Lower lobe of right lung (tissue), 2 donors: ENCODE measurements around the gene IQCK. TPM values are rescaled to one million over a fixed set of nuclear protein-coding genes. Genes with fewer than 3 reads are reported as not detected.

Experiments
- ATAC-seq, 2 donors: fragments of 200-7000 bp; cut with Tn5 transposase; one replicate each; pipeline ENCODE4 v1.9.1; 2020 to 2022; ENCODE audit warnings: mild to moderate bottlenecking in 2 of 2, moderate library complexity in 2 of 2
- DNase-seq: peaks from one replicate; pipeline ENCODE4 v3.0.0-alpha.2; 2020
- H3K27ac ChIP-seq: fragments of 200-600 bp; one replicate; pipeline ENCODE4 v1.8.0; 2022
- H3K27me3 ChIP-seq: fragments of 200-600 bp; one replicate; pipeline ENCODE4 v1.8.0; 2022; ENCODE audit warnings: low read depth
- H3K36me3 ChIP-seq: fragments of 200-600 bp; one replicate; pipeline ENCODE4 v1.8.0; 2022; ENCODE audit warnings: mild to moderate bottlenecking
- H3K4me1 ChIP-seq: fragments of 200-600 bp; one replicate; pipeline ENCODE4 v1.8.0; 2022
- H3K4me3 ChIP-seq: fragments of 200-600 bp; one replicate; pipeline ENCODE4 v1.8.0; 2022; ENCODE audit warnings: mild to moderate bottlenecking
- H3K9me3 ChIP-seq: fragments of 200-600 bp; one replicate; pipeline ENCODE4 v1.8.0; 2022
- intact Hi-C: fragments of 100-400 bp; cut with DNase I; formaldehyde crosslinking; loops from one replicate; pipeline ENCODE4 v1.11.0; 2022
- total RNA-seq: library from RNA; stranded (reverse); fragmentation: NEBNext Ultra II Directional; extraction: Animal tissue kit (Norgen Biotek cat#: 25700); gene quantifications from one replicate; pipeline ENCODE4 v1.2.1, GENCODE V29; 2021
- TF ChIP-seq, protein P1 (sequence below): fragments of 200-600 bp; IDR thresholded peaks from one replicate; pipeline ENCODE4 v1.8.0; 2022; ENCODE audit warnings: antibody characterized with exemption, mild to moderate bottlenecking
- donor health status: DM: no; HTN: yes; CAD: no; lungs with severe emphysema.

IQCK gene
- total RNA-seq, 1 donor from 2014 or later, result 14.1 TPM

DNA sequence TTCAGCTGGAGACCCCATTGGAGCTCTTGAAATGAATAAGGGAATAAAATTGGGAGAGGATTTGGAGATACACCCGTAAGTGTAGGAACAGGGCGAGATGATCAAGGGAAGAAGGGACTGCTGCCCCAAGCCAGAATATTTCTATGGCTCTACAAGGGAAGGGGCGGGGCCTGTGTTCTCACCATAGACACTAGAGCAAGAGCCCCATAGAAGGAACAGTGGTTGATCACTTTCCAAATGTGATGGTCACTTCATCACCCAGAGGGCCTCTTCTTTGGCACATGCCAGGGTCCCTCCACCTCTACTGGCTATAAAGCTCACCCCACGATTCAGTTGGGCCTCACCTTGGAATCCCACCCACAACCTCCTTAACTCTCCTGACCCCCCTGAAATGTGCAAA, 141.5 kb downstream of the IQCK start:
- TF ChIP-seq, protein P1, sequence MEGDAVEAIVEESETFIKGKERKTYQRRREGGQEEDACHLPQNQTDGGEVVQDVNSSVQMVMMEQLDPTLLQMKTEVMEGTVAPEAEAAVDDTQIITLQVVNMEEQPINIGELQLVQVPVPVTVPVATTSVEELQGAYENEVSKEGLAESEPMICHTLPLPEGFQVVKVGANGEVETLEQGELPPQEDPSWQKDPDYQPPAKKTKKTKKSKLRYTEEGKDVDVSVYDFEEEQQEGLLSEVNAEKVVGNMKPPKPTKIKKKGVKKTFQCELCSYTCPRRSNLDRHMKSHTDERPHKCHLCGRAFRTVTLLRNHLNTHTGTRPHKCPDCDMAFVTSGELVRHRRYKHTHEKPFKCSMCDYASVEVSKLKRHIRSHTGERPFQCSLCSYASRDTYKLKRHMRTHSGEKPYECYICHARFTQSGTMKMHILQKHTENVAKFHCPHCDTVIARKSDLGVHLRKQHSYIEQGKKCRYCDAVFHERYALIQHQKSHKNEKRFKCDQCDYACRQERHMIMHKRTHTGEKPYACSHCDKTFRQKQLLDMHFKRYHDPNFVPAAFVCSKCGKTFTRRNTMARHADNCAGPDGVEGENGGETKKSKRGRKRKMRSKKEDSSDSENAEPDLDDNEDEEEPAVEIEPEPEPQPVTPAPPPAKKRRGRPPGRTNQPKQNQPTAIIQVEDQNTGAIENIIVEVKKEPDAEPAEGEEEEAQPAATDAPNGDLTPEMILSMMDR, result no peak
- DNase-seq (peak; percentile 36), ATAC-seq (no peak)
- no peaks in the 10 kb centered on the region for H3K27me3 ChIP-seq
- no peak overlapping the region for H3K4me3 ChIP-seq
- H3K36me3 ChIP-seq, result peaks cover 8% of the 10 kb centered on the region
- intact Hi-C loops, result no loop called here
- H3K27ac ChIP-seq, result no peak overlapping the region
- no peaks in the 10 kb centered on the region for H3K9me3 ChIP-seq
- no peaks in the 10 kb centered on the region for H3K4me1 ChIP-seq

DNA sequence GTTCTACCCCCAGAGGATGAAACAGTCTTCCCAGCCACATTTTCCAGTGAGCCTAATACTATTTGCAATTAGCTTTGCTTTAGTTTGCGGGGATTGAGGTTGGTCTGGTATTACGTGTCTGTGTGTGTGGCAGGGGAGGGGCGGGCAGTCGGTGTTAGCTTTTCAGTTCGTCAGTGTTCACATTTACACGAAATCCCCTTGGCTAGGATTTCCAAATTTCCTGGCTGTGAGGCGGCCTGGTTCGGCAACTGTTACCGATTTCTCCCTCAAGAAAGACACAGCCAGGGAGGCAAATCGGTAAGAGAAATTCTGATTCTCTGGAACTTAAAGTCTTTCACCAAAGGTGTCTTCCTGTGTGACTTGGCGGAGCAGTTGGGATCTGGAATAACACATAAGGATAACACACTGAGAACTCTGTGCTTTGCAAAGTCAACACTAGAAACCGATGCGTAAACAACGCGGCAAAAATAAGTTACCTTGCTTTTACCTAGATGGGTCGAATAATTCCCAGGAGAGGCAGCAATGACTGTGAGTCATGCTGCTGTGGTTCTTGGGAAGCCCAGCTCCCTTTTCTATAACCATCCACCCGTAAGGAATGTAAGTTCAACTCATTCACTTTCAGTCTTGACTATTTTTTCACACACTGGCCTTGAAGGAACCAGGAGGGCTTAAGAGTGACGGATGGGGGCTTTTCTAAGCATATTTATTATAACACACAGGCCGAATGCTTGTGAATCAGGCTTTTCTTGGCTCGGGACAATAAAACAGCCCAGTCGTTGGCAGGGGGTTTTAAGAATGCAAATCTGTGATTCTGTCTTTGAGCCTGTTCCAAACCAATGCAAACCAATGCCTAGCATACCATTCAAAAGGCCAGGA, 142.3 kb downstream of the IQCK start:
- Histone ChIP-seq H3K9me3 (no peaks in the 10 kb centered on the region), H3K27ac (no peak overlapping the region)
- TF ChIP-seq, protein P1, result no peak

DNA sequence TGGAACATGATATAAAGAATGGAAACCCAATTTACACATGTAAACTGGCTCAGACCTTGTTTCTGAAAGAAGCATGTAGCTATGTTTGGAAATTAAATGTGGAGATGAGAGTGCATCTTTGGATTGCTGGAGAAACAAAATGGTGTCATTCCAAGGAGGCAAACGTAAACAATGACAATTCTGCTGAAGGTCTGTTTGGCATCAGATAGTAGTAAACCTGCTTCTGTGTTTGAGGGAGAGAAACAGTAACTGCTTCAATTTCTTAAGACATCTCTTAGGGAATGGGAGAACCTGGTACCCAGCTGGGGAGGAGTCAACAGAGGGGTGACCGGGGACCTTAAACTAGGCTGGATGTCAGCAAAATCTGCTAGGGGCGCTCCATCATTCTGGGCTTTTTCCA, 143.1 kb downstream of the IQCK start:
- DNase-seq (no peak), ATAC-seq (no peak)
- Histone ChIP-seq H3K4me3 (no peak overlapping the region), H3K4me1 (no peaks in the 10 kb centered on the region), H3K36me3 (peaks cover 8% of the 10 kb centered on the region), H3K9me3 (no peaks in the 10 kb centered on the region), H3K27me3 (no peaks in the 10 kb centered on the region), H3K27ac (no peak overlapping the region)
- intact Hi-C loops, result no loop called here
- TF ChIP-seq, protein P1, result no peak

More for the DNA sequence above, 142.3 kb downstream of the IQCK start:
- no peak overlapping the region for H3K4me3 ChIP-seq
- peaks cover 8% of the 10 kb centered on the region for H3K36me3 ChIP-seq
- H3K27me3 ChIP-seq, result no peaks in the 10 kb centered on the region
- DNase-seq (no peak), ATAC-seq (no peak)
- intact Hi-C loops, result no loop called here
- no peaks in the 10 kb centered on the region for H3K4me1 ChIP-seq

DNA sequence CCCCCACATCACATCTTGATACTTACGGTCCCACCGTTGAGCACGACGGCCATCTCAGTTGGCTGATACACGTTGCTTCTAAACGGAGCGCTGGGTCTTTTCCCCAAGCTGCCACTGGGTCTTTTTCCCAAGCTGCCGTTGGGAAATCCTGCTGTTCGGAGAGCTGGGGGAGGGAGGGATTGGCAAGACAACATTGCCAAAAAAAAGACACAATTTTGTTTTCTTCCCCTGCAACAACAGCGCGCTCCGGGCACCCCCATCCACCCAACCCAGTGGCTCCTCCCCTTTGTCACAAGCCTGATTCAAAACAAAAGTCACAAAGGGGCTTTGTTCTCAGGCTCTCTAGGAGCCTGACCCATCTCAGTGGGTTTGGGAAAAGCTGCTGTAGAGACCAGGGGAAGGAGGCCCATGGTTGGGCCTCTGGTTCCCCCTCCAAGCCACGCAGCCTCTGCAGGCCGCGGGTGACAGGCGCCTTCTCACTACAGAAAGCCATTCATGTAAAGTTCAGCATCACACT, 143.8 kb downstream of the IQCK start:
- no peaks in the 10 kb centered on the region for H3K27me3 ChIP-seq
- intact Hi-C loops, result no loop called here
- H3K4me1 ChIP-seq, result no peaks in the 10 kb centered on the region
- H3K36me3 ChIP-seq, result peaks cover 11% of the 10 kb centered on the region
- DNase-seq (peak; percentile 2), ATAC-seq (no peak)
- H3K4me3 ChIP-seq, result no peak overlapping the region
- TF ChIP-seq, protein P1, result no peak
- no peak overlapping the region for H3K27ac ChIP-seq
- no peaks in the 10 kb centered on the region for H3K9me3 ChIP-seq

DNA sequence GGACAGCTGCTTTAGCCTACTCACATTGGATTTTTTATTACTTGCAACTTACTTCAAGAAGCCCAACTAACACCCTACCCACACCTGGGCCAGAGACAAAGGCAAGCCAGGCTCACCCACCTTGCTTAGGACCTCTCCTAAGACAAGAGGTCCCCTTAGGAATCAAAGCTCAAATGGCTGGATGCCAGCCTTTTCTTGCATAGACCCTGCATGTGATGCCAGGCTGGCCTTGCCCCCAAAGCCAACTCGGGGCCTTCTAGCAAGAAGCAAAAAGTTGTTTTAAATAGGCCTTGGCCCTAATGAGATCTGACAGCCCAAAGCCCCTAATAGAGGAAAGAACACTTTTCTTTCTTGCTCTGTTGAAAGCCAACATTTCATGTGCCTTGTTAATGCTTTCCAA, 145.9 kb downstream of the IQCK start:
- Histone ChIP-seq H3K27me3 (no peaks in the 10 kb centered on the region), H3K4me3 (no peak overlapping the region), H3K27ac (no peak overlapping the region), H3K36me3 (peaks cover 17% of the 10 kb centered on the region), H3K9me3 (no peaks in the 10 kb centered on the region), H3K4me1 (no peaks in the 10 kb centered on the region)
- DNase-seq (peak; percentile 22), ATAC-seq (no peak)
- TF ChIP-seq, protein P1, result no peak
- intact Hi-C loops, result no loop called here
